ENCODE results near the gene CCDC33. TPM values are rescaled to one million over a fixed set of nuclear protein-coding genes. Genes with fewer than 3 reads are reported as not detected.

Gene CCDC33
- total RNA-seq, 1 experiment from 2014 or later = 2.7 TPM

- H3K9me3 Mint-ChIP-seq (ENCODE audit: low read depth, unreplicated experiment) = no peaks in the 10 kb centered on the region
- CTCF ChIA-PET = interaction anchor here (1.7 kb wide), 1 partner anchor 10 kb away, joined by 5 read pairs; the partner anchor contains the start of gene STRA6
- no peaks in the 10 kb centered on the region for H3K36me3 Mint-ChIP-seq (ENCODE audit: insufficient read depth, unreplicated experiment)
Observed at GRCh38 chr15:74193299-74193718, 42.8 kb upstream of the CCDC33 start.

GRCh38 chr15:74193905-74194304 is 42.2 kb upstream of the CCDC33 start:
- no peak overlapping the region for H3K27ac Mint-ChIP-seq (ENCODE audit: unreplicated experiment)
- H3K36me3 Mint-ChIP-seq (ENCODE audit: insufficient read depth, unreplicated experiment) = no peaks in the 10 kb centered on the region
- intact Hi-C loops (cut with micrococcal nuclease; ENCODE audit: unreplicated experiment) = no loop called here
- no peaks in the 10 kb centered on the region for H3K27me3 Mint-ChIP-seq (ENCODE audit: unreplicated experiment)
- no peak for TF ChIP-seq CTCF (IDR thresholded peaks at IDR 0.05; ENCODE audit: unreplicated experiment)
- H3K4me3 Mint-ChIP-seq (ENCODE audit: low read depth, unreplicated experiment) = no peak overlapping the region
- CTCF ChIA-PET = interaction anchor here (1.0 to 1.7 kb wide), 2 partner anchors 9 to 46 kb away, joined by 3 to 5 read pairs; partner anchors contain the start of gene STRA6
- no TSS peak for BruUV-seq (replicated peaks)
- no peaks in the 10 kb centered on the region for H3K9me3 Mint-ChIP-seq (ENCODE audit: low read depth, unreplicated experiment)
- H3K4me1 Mint-ChIP-seq (ENCODE audit: low read depth, unreplicated experiment) = peaks cover 46% of the 10 kb centered on the region
- no peak for DNase-seq

More at GRCh38 chr15:74193299-74193718, 42.8 kb upstream of the CCDC33 start:
- DNase-seq = peak; percentile 24
- no peak for TF ChIP-seq CTCF (IDR thresholded peaks at IDR 0.05; ENCODE audit: unreplicated experiment)
- no peaks in the 10 kb centered on the region for H3K27me3 Mint-ChIP-seq (ENCODE audit: unreplicated experiment)
- intact Hi-C loops (cut with micrococcal nuclease; ENCODE audit: unreplicated experiment) = no loop called here
- H3K4me3 Mint-ChIP-seq (ENCODE audit: low read depth, unreplicated experiment) = no peak overlapping the region
- BruUV-seq (replicated peaks) = no TSS peak
- H3K4me1 Mint-ChIP-seq (ENCODE audit: low read depth, unreplicated experiment) = peaks cover 40% of the 10 kb centered on the region
- H3K27ac Mint-ChIP-seq (ENCODE audit: unreplicated experiment) = no peak overlapping the region

- peaks cover 52% of the 10 kb centered on the region for H3K4me1 Mint-ChIP-seq (ENCODE audit: low read depth, unreplicated experiment)
- H3K27ac Mint-ChIP-seq (ENCODE audit: unreplicated experiment) = no peak overlapping the region
- H3K4me3 Mint-ChIP-seq (ENCODE audit: low read depth, unreplicated experiment) = no peak overlapping the region
- TF ChIP-seq CTCF (IDR thresholded peaks at IDR 0.05; ENCODE audit: unreplicated experiment) = no peak
- no TSS peak for BruUV-seq (replicated peaks)
- CTCF ChIA-PET = interaction anchor here (0.6 to 1.7 kb wide), 3 partner anchors 8 to 171 kb away, joined by 3 to 5 read pairs (median 4); partner anchors contain the start of gene STRA6
- no peak for DNase-seq
- intact Hi-C loops (cut with micrococcal nuclease; ENCODE audit: unreplicated experiment) = no loop called here
- H3K9me3 Mint-ChIP-seq (ENCODE audit: low read depth, unreplicated experiment) = no peaks in the 10 kb centered on the region
- no peaks in the 10 kb centered on the region for H3K27me3 Mint-ChIP-seq (ENCODE audit: unreplicated experiment)
- peaks cover under 1% of the 10 kb centered on the region for H3K36me3 Mint-ChIP-seq (ENCODE audit: insufficient read depth, unreplicated experiment)
Observed at GRCh38 chr15:74194572-74195559, 41.3 kb upstream of the CCDC33 start.

GRCh38 chr15:74196175-74196574 is 40.0 kb upstream of the CCDC33 start:
- CTCF ChIA-PET = interaction anchor here (0.9 to 1.5 kb wide), 8 partner anchors 9 to 223 kb away, joined by 3 to 14 read pairs (median 4); no protein-coding TSS in a partner anchor
- Mint-ChIP-seq H3K36me3 (ENCODE audit: insufficient read depth, unreplicated experiment) (peaks cover 14% of the 10 kb centered on the region), H3K4me1 (ENCODE audit: low read depth, unreplicated experiment) (peaks cover 66% of the 10 kb centered on the region), H3K9me3 (ENCODE audit: low read depth, unreplicated experiment) (no peaks in the 10 kb centered on the region), H3K27me3 (ENCODE audit: unreplicated experiment) (no peaks in the 10 kb centered on the region), H3K27ac (ENCODE audit: unreplicated experiment) (no peak overlapping the region), H3K4me3 (ENCODE audit: low read depth, unreplicated experiment) (no peak overlapping the region)
- peak; percentile 87 for DNase-seq
- BruUV-seq (replicated peaks) = no TSS peak
- intact Hi-C loops (cut with micrococcal nuclease; ENCODE audit: unreplicated experiment) = no loop called here
- TF ChIP-seq CTCF (IDR thresholded peaks at IDR 0.05; ENCODE audit: unreplicated experiment) = no peak

Data from Calu3 (cell line).